HCT116 (cell line): ENCODE results near the gene AGPAT3.

Source experiments
- CTCF ChIP-seq, 3 experiments: fragments of 200-600 bp in 1 of 3; sonication (generic) in 1 of 3; IDR thresholded peaks in 2 of 3; conservative IDR thresholded peaks in 1 of 3; 2 replicates each; pipeline ENCODE4 v1.5.1; 2012 to 2017; ENCODE audit warnings: low read depth in 2 of 3, low read length in 2 of 3, antibody characterized with exemption in 1 of 3, borderline replicate concordance in 1 of 3, control low read depth in 1 of 3, mild to moderate bottlenecking in 1 of 3, mixed read lengths in 1 of 3, mixed run types in 1 of 3, moderate library complexity in 1 of 3; ENCODE audit not compliant: insufficient read depth in 1 of 3
- EGR1 ChIP-seq: IDR thresholded peaks from 2 replicates; pipeline ENCODE4 v1.6.1; 2012; ENCODE audit warnings: low read depth
- EZH2 ChIP-seq: fragments of 200-600 bp; sonication (generic); IDR thresholded peaks from 2 replicates; pipeline ENCODE4 v1.6.1; 2017; ENCODE audit warnings: antibody characterized with exemption, mixed run types
- POLR2A ChIP-seq: IDR thresholded peaks from 2 replicates; pipeline ENCODE4 v1.7.0; 2011; ENCODE audit warnings: borderline replicate concordance; ENCODE audit not compliant: insufficient read depth, insufficient read length; ENCODE audit errors: extremely low read depth
- POLR2AphosphoS5 ChIP-seq: IDR thresholded peaks from 2 replicates; pipeline ENCODE4 v1.6.1; 2011; ENCODE audit warnings: mild to moderate bottlenecking, low read depth, low read length, moderate library complexity
- ZNF274 ChIP-seq: fragments of 200-500 bp; sonication (Bioruptor generic); IDR thresholded peaks from 2 replicates; pipeline ENCODE4 v1.6.1; 2014; ENCODE audit warnings: mild to moderate bottlenecking, low read depth, low read length, inconsistent platforms

GRCh38 chr21:43991447-43991991 is 126.5 kb downstream of the AGPAT3 start:
- TF ChIP-seq CTCF (IDR thresholded peaks at IDR 0.05 in 2 of 3, conservative IDR thresholded peaks at IDR 0.05 in 1 of 3; ENCODE audit: borderline replicate concordance in 1 of 3, insufficient read depth in 1 of 3, low read depth in 2 of 3, low read length in 2 of 3), result no peak
- no peak for TF ChIP-seq ZNF274
- no peak for TF ChIP-seq EZH2
- TF ChIP-seq POLR2AphosphoS5, result no peak
- TF ChIP-seq POLR2A, result no peak
- no peak for TF ChIP-seq EGR1
